Erythroblast (primary cell): ENCODE data around the gene PDGFRB.

Source experiments
- DNase-seq, 2 experiments: peaks; one replicate each; lab custom pipeline; 2025; lab: John Stamatoyannopoulos, UW
- GATA1 ChIP-seq: IDR thresholded peaks from 2 replicates; pipeline ENCODE4 v1.6.1; 2011; ENCODE audit warnings: low read depth, mild to moderate bottlenecking, control low read depth, low read length, moderate library complexity
- POLR2A ChIP-seq: IDR thresholded peaks from 2 replicates; pipeline ENCODE4 v1.6.1; 2011; ENCODE audit warnings: mild to moderate bottlenecking, low read length

PDGFRB gene

DNA sequence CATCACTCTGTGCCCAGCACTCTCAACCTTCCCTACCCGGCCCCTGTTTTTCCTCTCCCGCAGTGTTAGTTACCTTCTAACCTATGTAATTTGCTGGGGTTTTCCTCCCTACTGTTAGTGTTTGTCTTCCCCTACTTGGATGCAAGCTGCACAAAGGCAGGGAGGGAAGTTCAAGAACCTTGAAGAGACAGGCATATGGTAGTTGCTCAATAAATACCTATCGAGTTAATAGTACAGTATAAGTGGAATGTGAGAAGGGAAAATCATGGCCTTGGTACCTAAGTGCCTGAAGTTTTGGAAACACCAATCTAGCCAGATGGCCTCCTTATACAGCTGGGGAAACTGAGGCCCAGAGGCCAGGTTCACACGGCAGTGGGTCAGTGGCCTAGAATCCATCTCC, 24.2 kb downstream of the PDGFRB start:
- DNase-seq: no peak
- no peak for TF ChIP-seq GATA1
- no peak for TF ChIP-seq POLR2A

DNA sequence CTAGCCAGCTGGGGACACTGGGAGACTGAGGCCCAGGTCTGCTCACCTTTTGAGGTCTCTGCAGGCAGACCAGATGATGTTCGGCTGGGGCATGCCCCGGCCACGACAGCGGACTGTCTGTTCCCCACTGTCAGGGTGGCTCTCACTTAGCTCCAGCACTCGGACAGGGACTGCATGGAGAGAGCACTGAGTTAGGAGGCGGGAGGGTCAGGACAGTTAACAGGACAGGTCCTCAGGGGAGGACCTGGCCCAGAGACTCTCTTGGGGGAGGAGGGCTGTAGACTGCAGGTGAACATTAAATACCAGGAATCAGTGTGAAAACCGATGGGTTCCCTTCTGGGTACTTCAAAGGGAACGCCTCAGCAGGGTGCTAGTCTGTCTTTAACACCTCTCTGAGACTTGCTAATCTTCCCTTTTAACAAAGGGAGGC, 25.1 kb downstream of the PDGFRB start:
- no peak for DNase-seq
- TF ChIP-seq POLR2A: no peak
- no peak for TF ChIP-seq GATA1

DNA sequence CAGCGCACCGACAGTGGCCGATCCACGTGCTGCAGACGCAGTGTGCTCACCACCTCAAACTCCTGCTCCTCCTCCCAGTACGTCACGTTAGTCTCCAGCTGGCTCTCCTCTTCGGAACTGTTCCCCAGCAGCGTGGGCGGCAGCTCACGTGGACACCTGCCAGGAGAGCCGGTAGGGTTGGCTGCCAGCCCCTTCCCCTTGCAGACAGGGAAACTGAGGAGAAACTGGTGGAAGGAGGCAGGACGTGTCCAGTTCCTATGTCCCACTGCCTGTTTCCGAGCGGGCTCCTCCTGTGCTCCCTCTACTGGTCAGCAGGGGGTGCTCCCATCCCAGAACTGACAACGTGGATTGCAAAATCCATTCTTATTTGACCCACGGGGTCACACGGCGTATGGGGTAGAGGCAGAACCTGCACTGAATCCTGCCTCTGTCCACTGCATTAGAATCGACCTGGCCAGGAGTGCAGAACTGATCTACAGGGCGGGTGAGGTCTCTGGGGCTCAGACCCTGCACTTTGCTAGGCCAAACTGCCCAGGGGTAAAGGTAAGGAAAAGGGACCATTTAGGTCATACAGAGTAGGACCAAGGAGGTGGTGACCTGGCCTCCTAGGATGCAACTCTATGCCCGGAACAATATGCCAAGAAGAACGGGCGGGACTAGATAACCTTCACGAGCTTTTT, 25.7 kb downstream of the PDGFRB start:
- TF ChIP-seq POLR2A (no peak), GATA1 (no peak)
- DNase-seq: peak; percentile 64 to 76

DNA sequence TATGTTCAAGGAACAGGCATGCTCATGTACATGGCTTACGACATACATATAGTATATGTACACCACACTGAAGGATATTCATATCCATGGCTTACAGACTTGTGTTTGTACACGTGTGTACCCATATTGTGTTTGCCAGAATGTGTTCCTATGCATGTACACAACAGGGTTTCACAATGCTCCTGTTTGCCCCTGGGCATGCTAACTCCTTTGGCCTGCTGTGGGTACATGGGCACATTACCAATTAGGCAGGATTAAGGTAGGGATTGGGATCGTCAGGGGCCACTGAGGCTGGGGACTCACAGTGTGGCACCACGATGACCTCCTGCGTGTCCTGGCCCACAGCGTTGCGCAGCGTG, 26.2 kb downstream of the PDGFRB start:
- TF ChIP-seq GATA1 (no peak), POLR2A (no peak)
- DNase-seq: no peak

DNA sequence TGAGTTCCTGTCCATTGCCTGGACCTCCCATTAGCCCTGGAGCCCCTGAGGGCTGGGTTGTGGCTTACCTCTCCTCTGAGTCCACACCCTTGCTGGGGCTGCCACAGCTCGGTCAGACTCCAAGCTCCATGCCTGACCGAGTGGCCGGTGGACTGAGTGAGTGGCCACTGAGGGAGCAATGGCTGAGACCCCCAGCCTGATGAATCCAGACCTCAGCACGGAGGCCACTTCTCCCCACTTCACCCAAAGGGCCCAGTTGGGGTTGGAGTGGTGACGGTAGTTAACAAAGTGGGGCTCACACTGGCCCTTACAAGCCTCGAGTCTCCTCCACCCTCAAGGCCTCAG, 28.8 kb downstream of the PDGFRB start:
- TF ChIP-seq POLR2A (no peak), GATA1 (no peak)

DNA sequence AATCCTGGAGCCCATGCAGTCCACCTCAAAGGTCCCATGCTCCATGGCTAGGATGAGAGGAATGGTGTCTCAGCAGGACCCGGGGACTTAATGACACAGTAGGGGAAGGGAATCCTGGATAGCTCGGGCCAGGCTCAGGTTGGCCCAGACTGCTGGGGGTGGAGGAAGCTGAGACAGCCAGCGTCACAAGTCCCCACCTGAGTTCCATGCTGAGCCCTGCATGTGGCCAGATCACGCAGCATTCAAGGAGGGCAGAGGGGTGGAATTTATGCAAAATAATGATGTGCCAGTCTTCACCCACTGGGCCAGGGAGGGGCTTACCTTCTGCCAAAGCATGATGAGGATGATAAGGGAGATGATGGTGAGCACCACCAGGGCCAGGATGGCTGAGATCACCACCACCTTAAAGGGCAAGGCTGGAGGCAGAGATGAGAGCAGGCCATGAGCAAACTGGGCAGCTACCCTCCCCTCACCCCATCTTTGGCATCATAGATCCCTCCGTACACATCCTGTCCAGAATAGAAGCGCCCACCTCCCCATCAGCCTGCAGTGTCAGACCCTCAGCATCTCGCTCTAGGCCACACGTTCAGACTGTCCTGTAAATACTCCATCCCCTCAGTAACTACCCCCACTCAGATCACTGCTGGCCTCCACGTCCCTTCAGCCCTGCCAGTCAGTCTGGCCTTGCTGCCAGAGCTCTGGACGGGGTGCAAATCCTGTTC, 29.3 kb downstream of the PDGFRB start:
- TF ChIP-seq POLR2A (no peak), GATA1 (no peak)
- DNase-seq: no peak

More for the DNA sequence above, 28.8 kb downstream of the PDGFRB start:
- no peak for DNase-seq

DNA sequence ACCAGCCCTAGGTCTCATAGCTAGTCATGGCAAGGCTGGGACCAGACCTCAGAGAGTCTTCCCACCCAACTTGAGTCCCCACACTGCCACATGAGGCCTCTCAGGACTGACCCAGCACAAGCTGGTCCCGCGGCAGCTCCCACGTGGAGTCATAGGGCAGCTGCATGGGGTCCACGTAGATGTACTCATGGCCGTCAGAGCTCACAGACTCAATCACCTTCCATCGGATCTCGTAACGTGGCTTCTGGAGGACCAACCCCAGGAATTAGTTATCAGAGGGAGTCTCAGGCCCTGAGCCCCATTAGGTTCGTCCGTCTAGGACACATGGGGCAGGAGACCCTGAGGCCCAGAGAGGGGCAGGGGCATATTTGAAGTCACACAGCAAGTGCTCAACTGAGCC, 30.3 kb downstream of the PDGFRB start:
- no peak for TF ChIP-seq GATA1
- DNase-seq: no peak

DNA sequence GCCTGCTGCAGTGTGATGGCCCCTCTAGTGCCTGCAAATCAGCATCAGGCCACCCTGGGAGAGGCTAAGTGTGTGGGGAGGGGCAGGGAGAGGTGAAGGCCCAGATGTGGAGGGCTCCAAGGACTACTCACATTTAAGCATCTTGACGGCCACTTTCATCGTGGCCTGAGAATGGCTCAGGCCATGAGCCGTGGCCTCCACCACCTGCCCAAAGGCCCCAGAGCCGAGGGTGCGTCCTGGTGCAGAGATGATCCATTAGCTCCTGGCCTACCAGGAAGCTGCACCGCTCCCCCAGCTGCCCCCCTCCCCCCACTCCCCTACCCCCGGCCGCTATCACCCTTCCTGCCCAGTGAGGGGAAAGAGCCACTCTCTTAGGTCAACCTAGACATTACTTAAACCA, 31.0 kb downstream of the PDGFRB start:
- no peak for DNase-seq
- TF ChIP-seq POLR2A (no peak), GATA1 (no peak)

DNA sequence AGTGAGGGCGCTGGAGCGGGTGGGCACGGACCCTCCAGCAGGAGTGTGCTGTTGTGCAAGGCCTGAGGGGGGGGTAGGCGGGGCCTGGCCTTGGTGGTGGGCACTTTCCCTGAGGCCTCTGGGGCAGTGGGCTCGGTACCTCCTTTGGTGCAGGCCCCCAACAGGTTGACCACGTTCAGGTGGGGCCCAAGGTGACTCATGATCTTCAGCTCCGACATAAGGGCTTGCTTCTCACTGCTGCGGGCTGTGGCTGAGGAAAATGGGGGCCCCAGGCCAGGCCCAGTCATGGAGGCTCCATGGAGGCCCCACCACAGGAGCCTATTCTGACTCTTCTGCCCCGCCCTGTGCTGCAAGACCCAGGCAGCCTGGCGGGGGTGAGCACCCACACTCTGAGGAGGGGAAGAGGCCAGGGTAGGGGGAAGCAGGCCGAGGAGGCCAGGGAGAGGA, 31.5 kb downstream of the PDGFRB start:
- no peak for DNase-seq
- TF ChIP-seq POLR2A: no peak
- TF ChIP-seq GATA1: no peak

DNA sequence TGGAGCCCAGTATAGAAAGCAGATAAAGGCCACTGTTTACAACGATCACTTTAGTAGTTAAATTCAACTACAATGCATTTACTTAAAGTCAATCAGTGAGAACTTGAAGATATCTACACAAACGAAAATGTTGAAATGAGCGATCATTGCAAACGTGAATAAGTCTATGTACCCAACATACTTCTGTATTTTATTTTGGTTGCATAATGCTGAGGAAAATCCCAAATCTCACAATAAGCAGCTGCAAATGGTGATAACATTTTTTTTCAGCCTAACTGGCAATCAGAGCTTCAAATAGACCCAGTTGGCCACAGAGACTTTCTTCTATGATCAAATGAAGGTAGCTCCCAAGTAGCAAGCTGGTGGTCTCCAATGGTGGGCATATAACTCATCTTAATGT, 32.1 kb downstream of the PDGFRB start:
- DNase-seq: no peak
- TF ChIP-seq GATA1: no peak
- TF ChIP-seq POLR2A: no peak

DNA sequence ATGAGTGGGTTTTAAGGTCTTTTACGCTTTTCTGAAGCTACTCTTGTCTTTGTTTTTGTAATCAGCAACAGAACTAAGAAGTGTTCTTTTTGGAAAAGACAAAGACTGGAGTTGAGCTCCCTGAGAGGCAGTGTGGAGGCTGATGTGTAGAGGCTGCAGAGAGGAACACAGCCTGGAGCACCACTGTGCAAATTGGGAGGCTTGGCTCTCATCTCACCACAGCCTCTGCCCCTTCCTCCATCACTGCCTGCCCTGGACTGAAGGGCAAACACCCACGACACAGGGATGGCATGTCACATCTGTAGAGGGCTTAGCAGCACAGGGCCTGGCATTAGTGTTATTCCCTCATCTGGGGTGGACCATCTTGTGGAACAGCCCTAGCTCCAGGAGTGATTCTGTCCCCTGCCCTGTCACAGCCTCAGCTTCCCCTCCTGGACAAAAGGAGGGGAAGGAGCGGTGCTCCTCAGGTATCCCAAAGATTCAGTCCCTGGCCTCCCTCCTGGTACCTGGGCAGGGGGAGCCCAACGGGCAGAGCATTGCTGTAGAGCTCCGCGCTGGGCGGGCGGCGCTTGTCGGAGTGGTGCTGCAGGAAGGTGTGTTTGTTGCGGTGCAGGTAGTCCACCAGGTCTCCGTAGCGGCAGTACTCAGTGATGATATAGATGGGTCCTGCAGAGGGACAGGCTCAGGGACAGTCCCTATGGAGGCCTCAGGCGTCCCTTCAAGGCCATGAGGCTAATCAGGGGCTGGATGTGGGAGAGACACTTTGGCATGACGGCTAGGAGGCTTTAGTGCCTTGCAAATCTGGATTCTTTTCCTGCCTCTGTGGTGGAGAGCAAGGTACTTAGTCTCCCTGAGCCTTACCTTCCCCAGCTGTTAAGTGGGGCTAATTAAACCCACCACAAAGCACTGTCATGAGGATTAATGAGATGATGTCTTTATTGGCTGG, 32.8 kb downstream of the PDGFRB start:
- no peak for DNase-seq
- TF ChIP-seq GATA1 (no peak), POLR2A (no peak)

DNA sequence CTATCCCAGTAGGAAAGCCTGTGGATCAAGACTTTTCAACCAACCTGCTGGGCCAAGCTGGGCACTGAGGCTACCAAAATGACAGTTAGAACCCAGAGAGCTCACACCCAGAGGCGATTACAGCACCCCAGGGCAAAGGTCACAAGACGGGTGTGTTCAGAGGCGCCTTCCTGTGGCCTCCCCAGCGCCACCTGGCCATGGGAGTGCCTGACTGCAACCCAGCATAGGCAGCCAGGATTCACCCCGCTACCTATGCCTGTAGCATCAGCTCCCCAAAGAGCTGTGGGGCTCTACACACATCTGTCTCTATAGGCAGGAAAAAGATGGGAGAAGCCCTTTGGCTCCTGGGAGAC, 33.5 kb downstream of the PDGFRB start:
- DNase-seq: peak; percentile 81 to 84
- TF ChIP-seq GATA1: no peak

DNA sequence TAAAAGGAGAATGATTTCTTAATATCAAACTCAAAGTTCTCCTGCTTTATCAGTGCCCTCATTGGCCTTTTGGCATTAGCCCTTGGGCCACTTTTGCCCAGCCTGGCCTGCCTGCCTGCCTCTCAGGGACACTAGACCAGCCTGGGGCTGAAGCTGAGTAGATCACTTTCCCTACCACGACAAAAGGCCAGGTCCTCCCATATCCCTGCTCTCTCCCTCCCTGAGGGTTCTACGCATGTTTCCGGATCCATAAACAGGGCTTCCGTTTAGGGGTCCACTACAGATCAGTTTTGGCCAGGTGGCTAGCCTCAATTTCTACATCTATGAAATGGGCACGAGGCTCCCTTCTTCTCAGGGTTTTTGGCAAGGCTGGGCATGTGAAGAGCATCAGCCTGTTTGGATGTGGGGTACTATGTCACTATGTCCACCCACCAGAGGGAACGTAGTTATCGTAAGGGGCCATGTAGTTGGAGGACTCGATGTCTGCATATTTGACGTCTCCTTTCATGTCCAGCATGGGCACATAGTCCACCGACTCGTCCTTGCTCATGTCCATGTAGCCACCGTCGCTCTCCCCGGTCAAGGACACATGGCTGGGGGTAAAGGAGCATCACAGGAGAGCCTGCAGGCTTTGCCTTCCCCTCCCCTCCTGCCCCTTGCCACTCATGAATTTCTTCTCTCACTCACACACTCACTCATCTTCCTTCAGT, 34.0 kb downstream of the PDGFRB start:
- DNase-seq: no peak
- no peak for TF ChIP-seq POLR2A
- TF ChIP-seq GATA1: no peak

DNA sequence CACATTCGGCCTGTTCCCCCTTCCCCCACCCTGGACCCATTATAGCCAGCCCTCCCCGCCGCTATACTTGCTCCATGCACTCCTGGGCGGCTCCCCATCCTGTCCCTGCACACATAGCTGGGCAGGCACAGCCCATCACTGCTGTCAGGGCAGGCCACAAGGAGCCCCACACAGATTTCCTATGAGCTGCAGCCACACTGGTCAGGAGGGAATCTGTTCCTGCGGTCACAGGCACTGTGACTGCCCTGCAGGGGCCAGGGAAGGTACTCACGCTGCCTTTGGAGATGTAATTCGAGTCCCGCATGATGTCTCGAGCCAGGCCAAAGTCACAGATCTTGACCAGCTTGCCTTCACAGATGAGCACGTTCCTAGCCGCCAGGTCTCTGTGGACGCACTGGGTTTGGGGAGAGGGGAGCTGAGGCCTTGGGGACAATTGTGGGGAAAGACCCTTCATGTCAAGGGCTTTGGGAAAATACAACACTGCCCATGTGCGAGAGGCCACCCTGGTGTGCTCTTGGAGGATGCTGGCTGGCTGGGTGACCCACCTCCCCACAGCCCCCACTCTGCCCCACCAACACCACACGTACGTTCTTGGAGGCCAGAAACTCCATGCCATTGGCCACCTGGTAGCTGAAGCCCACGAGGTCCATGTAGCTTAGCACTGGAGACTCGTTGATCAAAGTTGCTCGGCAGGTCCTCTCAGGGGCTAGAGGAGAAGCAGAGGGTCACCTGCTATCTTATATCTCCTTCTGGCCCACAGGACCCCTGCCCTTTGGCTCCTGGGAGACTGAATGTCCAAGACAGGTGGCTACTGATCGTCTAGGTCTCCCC, 34.8 kb downstream of the PDGFRB start:
- no peak for DNase-seq
- no peak for TF ChIP-seq GATA1
- no peak for TF ChIP-seq POLR2A
